Measurements from ENCODE around the gene DCDC2C.

DNA sequence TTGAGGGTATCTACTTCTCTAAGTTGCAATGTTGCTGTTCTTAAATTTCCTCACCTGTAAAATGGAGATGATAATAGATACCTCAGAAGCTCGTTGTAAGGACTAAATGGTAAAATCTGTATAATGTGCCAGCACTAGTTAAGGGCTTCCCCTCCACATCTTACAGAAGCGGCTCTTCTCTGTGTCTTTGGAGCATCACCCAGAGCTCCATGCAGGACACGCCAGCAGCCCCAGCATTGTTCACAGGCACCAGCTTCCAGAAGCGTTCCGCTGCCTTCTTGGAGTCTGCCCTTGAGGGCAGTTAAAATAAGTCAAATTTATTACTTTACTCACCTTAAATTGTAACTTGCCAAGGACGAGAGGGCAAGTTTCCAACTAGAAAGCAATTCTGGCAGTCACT is 5.8 kb downstream of the DCDC2C start:
- TF ChIP-seq, protein P1, sequence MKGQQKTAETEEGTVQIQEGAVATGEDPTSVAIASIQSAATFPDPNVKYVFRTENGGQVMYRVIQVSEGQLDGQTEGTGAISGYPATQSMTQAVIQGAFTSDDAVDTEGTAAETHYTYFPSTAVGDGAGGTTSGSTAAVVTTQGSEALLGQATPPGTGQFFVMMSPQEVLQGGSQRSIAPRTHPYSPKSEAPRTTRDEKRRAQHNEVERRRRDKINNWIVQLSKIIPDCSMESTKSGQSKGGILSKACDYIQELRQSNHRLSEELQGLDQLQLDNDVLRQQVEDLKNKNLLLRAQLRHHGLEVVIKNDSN (CRISPR knock-in tag; IDR thresholded peaks at IDR 0.05): no peak
- TF ChIP-seq KAT7 (CRISPR knock-in tag; IDR thresholded peaks at IDR 0.05; ENCODE audit: borderline replicate concordance): no peak
- TF ChIP-seq, protein P2, sequence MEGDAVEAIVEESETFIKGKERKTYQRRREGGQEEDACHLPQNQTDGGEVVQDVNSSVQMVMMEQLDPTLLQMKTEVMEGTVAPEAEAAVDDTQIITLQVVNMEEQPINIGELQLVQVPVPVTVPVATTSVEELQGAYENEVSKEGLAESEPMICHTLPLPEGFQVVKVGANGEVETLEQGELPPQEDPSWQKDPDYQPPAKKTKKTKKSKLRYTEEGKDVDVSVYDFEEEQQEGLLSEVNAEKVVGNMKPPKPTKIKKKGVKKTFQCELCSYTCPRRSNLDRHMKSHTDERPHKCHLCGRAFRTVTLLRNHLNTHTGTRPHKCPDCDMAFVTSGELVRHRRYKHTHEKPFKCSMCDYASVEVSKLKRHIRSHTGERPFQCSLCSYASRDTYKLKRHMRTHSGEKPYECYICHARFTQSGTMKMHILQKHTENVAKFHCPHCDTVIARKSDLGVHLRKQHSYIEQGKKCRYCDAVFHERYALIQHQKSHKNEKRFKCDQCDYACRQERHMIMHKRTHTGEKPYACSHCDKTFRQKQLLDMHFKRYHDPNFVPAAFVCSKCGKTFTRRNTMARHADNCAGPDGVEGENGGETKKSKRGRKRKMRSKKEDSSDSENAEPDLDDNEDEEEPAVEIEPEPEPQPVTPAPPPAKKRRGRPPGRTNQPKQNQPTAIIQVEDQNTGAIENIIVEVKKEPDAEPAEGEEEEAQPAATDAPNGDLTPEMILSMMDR (IDR thresholded peaks at IDR 0.05): no peak

Measured in WTC11 (cell line).